ENCODE measurements around the gene FGF14. TPM values are rescaled to one million over a fixed set of nuclear protein-coding genes. Genes with fewer than 3 reads are reported as not detected.

FGF14 gene
- total and polyA plus RNA-seq, 2 of the 4 experiments (the other 2 are of a cell fraction), result under 0.01 TPM; not detected in 1

DNA sequence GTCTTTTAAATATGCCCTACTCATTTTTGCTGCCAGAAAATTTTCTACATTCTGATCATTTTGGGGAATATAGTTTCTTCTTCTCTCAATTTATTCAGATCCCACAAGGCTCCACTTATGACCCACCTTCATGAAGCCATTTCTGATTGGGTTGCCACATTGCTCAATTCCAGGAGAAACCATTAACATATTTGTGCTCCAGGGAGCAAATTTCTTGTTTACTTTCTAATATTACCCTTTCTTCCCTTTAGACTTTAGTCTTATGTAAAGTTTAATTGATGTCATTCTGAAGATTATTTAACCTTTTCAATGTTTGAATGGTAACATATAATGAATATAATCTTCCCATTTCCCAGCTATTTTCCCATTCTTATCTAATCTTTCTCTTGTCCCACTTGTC, 617.5 kb downstream of the FGF14 start:
- ChIA-PET CTCF (no interaction called here), POLR2A (ENCODE audit: unreplicated experiment) (no interaction called here)
- Histone ChIP-seq H3K9me3 (ENCODE audit: control insufficient read depth, insufficient read depth, low read length) (no peaks in the 10 kb centered on the region), H3K36me3 (ENCODE audit: control insufficient read depth, insufficient read depth, low read length) (no peaks in the 10 kb centered on the region), H2AFZ (replicated peaks; ENCODE audit: low read length, poor library complexity) (no peak overlapping the region), H2BK5ac (ENCODE audit: low read depth, low read length, poor library complexity, severe bottlenecking) (no peak overlapping the region), H2BK15ac (ENCODE audit: low read depth, low read length) (no peak overlapping the region), H3K79me1 (ENCODE audit: low read depth in 1 of 2, low read length in 2 of 2) (no peaks in the 10 kb centered on the region), H2BK120ac (ENCODE audit: low read depth, low read length) (no peak overlapping the region), H3K14ac (replicated peaks; ENCODE audit: low read depth, low read length) (no peak overlapping the region), H3K9ac (ENCODE audit: low read depth, low read length) (no peak overlapping the region), H2BK20ac (ENCODE audit: low read depth, low read length) (no peak overlapping the region), H3K27me3 (ENCODE audit: control insufficient read depth, insufficient read depth, low read length) (no peaks in the 10 kb centered on the region; the same call in 1 of the 2 replicates), H3K4ac (ENCODE audit: low read depth, low read length) (no peak overlapping the region), H3K4me1 (ENCODE audit: control insufficient read depth, insufficient read depth, low read length) (no peaks in the 10 kb centered on the region), H3K56ac (ENCODE audit: extremely low read depth, insufficient read depth, low read length) (no peak overlapping the region), H3K18ac (ENCODE audit: low read depth, low read length) (no peak overlapping the region), H2AK5ac (ENCODE audit: low read depth, low read length) (no peak overlapping the region), H4K20me1 (ENCODE audit: insufficient read depth, low read length) (no peaks in the 10 kb centered on the region), H3K4me2 (ENCODE audit: low read depth, low read length) (no peak overlapping the region), H4K5ac (ENCODE audit: low read depth, low read length) (no peak overlapping the region), H3K9me1 (ENCODE audit: insufficient read depth, low read length) (no peaks in the 10 kb centered on the region), H3K27ac (ENCODE audit: insufficient read depth, low read length) (no peak overlapping the region), H4K8ac (ENCODE audit: low read depth in 2 of 2, low read length in 2 of 2) (no peak overlapping the region), H3K23ac (ENCODE audit: low read depth, low read length) (no peak overlapping the region), H3K4me3 (ENCODE audit: insufficient read depth, low read depth, low read length) (no peak overlapping the region), H2AK9ac (replicated peaks; ENCODE audit: low read depth, low read length, poor library complexity) (no peak overlapping the region), H4K91ac (ENCODE audit: insufficient read depth, low read depth, low read length) (no peak overlapping the region)
- intact Hi-C loops (cut with micrococcal nuclease), result no loop called here
- no peak for ATAC-seq (ENCODE audit: low read depth)
- in situ Hi-C loops (cut with MboI; ENCODE audit: low sequenced_read_pairs), result no loop called here
- no peak for TF ChIP-seq RCOR1 (IDR thresholded peaks at IDR 0.05; ENCODE audit: insufficient replicate concordance, low read length)
- TF ChIP-seq FOS (IDR thresholded peaks at IDR 0.05; ENCODE audit: low read depth, low read length), result no peak
- TF ChIP-seq, protein P1, sequence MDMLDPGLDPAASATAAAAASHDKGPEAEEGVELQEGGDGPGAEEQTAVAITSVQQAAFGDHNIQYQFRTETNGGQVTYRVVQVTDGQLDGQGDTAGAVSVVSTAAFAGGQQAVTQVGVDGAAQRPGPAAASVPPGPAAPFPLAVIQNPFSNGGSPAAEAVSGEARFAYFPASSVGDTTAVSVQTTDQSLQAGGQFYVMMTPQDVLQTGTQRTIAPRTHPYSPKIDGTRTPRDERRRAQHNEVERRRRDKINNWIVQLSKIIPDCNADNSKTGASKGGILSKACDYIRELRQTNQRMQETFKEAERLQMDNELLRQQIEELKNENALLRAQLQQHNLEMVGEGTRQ (IDR thresholded peaks at IDR 0.05; ENCODE audit: low read depth, low read length), result no peak
- no peak for TF ChIP-seq CEBPB (IDR thresholded peaks at IDR 0.05; ENCODE audit: low read depth, low read length)
- no peak for TF ChIP-seq MAZ (IDR thresholded peaks at IDR 0.05; ENCODE audit: borderline replicate concordance, low read depth, low read length)
- TF ChIP-seq POLR2A (IDR thresholded peaks at IDR 0.05; ENCODE audit: low read depth, low read length), result no peak
- TF ChIP-seq BHLHE40 (IDR thresholded peaks at IDR 0.05; ENCODE audit: low read depth, low read length), result no peak
- TF ChIP-seq, protein P2, sequence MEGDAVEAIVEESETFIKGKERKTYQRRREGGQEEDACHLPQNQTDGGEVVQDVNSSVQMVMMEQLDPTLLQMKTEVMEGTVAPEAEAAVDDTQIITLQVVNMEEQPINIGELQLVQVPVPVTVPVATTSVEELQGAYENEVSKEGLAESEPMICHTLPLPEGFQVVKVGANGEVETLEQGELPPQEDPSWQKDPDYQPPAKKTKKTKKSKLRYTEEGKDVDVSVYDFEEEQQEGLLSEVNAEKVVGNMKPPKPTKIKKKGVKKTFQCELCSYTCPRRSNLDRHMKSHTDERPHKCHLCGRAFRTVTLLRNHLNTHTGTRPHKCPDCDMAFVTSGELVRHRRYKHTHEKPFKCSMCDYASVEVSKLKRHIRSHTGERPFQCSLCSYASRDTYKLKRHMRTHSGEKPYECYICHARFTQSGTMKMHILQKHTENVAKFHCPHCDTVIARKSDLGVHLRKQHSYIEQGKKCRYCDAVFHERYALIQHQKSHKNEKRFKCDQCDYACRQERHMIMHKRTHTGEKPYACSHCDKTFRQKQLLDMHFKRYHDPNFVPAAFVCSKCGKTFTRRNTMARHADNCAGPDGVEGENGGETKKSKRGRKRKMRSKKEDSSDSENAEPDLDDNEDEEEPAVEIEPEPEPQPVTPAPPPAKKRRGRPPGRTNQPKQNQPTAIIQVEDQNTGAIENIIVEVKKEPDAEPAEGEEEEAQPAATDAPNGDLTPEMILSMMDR (conservative IDR thresholded peaks at IDR 0.05; ENCODE audit: low read depth, low read length), result no peak
- no peak for TF ChIP-seq CHD1 (IDR thresholded peaks at IDR 0.05; ENCODE audit: low read depth, low read length)
- TF ChIP-seq, protein P3, sequence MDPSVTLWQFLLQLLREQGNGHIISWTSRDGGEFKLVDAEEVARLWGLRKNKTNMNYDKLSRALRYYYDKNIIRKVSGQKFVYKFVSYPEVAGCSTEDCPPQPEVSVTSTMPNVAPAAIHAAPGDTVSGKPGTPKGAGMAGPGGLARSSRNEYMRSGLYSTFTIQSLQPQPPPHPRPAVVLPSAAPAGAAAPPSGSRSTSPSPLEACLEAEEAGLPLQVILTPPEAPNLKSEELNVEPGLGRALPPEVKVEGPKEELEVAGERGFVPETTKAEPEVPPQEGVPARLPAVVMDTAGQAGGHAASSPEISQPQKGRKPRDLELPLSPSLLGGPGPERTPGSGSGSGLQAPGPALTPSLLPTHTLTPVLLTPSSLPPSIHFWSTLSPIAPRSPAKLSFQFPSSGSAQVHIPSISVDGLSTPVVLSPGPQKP (IDR thresholded peaks at IDR 0.05; ENCODE audit: borderline replicate concordance, low read depth, low read length), result no peak
- no peak for TF ChIP-seq MAFK (IDR thresholded peaks at IDR 0.05; ENCODE audit: low read depth, low read length)
- TF ChIP-seq MXI1 (IDR thresholded peaks at IDR 0.05; ENCODE audit: borderline replicate concordance, low read depth, low read length), result no peak
- TF ChIP-seq RAD21 (IDR thresholded peaks at IDR 0.05; ENCODE audit: low read length), result no peak
- no peak for TF ChIP-seq NFE2L2 (IDR thresholded peaks at IDR 0.05; ENCODE audit: low read depth, low read length)
- TF ChIP-seq RFX5 (IDR thresholded peaks at IDR 0.05; ENCODE audit: low read depth, low read length), result no peak
- no peak for TF ChIP-seq SMC3 (IDR thresholded peaks at IDR 0.05; ENCODE audit: low read depth, low read length)
- BruUV-seq (replicated peaks), result no TSS peak
- no peak for DNase-seq
- dilution Hi-C loops (cut with HindIII; ENCODE audit: low sequenced_read_pairs, unreplicated experiment), result no loop called here

Data from IMR-90 (cell line).